Endothelial cell of umbilical vein (primary cell): ENCODE data around the gene OPRD1. TPM values are rescaled to one million over a fixed set of nuclear protein-coding genes. Genes with fewer than 3 reads are reported as not detected.

ENCODE experiments used
- BruUV-seq: library from RNA; stranded (reverse); fragments of 400-500 nt; replicated peaks from 2 replicates; lab custom pipeline; 2021; lab: Mats Ljungman, UMichigan
- CTCF ChIA-PET: fragments of 300-600, 350-600 bp; sonication (Branson Sonifier 250); formaldehyde crosslinking; loops from one replicate; lab custom pipeline; 2021; ENCODE audit warnings: antibody characterized with exemption, inconsistent platforms; lab: Charles Lee
- POLR2A ChIA-PET: fragments of 300-600, 350-600 bp; sonication (Branson Sonifier 250); formaldehyde crosslinking; loops from one replicate; lab custom pipeline; 2021; ENCODE audit warnings: antibody characterized with exemption, inconsistent platforms; lab: Charles Lee
- DNase-seq: peaks from one replicate; pipeline ENCODE4 v3.0.0-alpha.2; 2011; ENCODE audit warnings: low read depth, low spot score
- FAIRE-seq: peaks from 2 replicates; lab custom pipeline; 2011; peaks lifted over from hg19 to GRCh38; lab: Jason Lieb, UNC
- H2AFZ ChIP-seq: 2 replicates; pipeline ENCODE4 v1.6.0; 2012; ENCODE audit warnings: low read depth, low read length, control low read depth, inconsistent platforms
- H3K27ac ChIP-seq: 2 replicates; pipeline ENCODE4 v1.5.1; 2011; ENCODE audit warnings: low read depth, mild to moderate bottlenecking, control low read depth, low read length, moderate library complexity; ENCODE audit not compliant: insufficient read depth
- H3K27me3 ChIP-seq, 2 experiments: 2 replicates each; pipeline versions ENCODE4 v1.6.0 to v1.6.1; 2011; ENCODE audit warnings: low read length in 2 of 2, mixed read lengths in 1 of 2; ENCODE audit not compliant: control insufficient read depth in 2 of 2, insufficient read depth in 2 of 2
- H3K36me3 ChIP-seq, 2 experiments: 2 replicates in 1 of 2; 3 replicates in 1 of 2; pipeline ENCODE4 v1.5.1; 2011; ENCODE audit warnings: low read length in 2 of 2, mild to moderate bottlenecking in 1 of 2, moderate library complexity in 1 of 2; ENCODE audit not compliant: control insufficient read depth in 2 of 2, insufficient read depth in 2 of 2; ENCODE audit errors: extremely low read depth in 1 of 2
- H3K4me1 ChIP-seq: 3 replicates; pipeline ENCODE4 v1.5.1; 2011; ENCODE audit warnings: mild to moderate bottlenecking, low read length; ENCODE audit not compliant: control insufficient read depth, insufficient read depth; ENCODE audit errors: extremely low read depth
- H3K4me2 ChIP-seq: 2 replicates; pipeline ENCODE4 v1.6.1; 2011; ENCODE audit warnings: low read length, control low read depth, mixed read lengths; ENCODE audit not compliant: insufficient read depth
- H3K4me3 ChIP-seq, 3 experiments: fragments of 200-600 bp in 1 of 3; sonication (generic), shearing (Covaris generic) in 1 of 3; replicated peaks in 1 of 3; 2 replicates each; pipeline ENCODE4 v1.5.1; 2011 to 2016; ENCODE audit warnings: control low read depth in 3 of 3, low read length in 3 of 3, mild to moderate bottlenecking in 2 of 3, inconsistent platforms in 1 of 3, low read depth in 1 of 3, moderate library complexity in 1 of 3; ENCODE audit not compliant: insufficient read depth in 1 of 3
- H3K79me2 ChIP-seq: 2 replicates; pipeline ENCODE4 v1.6.0; 2012; ENCODE audit warnings: low read length, inconsistent platforms; ENCODE audit not compliant: control insufficient read depth, insufficient read depth
- H3K9ac ChIP-seq: replicated peaks from 2 replicates; pipeline ENCODE3; 2011; ENCODE audit warnings: low read length, control low read depth; ENCODE audit not compliant: insufficient read depth; ENCODE audit errors: extremely low read depth
- H3K9me1 ChIP-seq: replicated peaks from 3 replicates; pipeline ENCODE4 v1.6.0; 2011; ENCODE audit warnings: mild to moderate bottlenecking, low read length; ENCODE audit not compliant: control insufficient read depth, insufficient read depth; ENCODE audit errors: extremely low read depth
- H3K9me3 ChIP-seq: replicated peaks from 2 replicates; pipeline ENCODE4 v1.5.1; 2012; ENCODE audit warnings: low read length, inconsistent platforms; ENCODE audit not compliant: control insufficient read depth, insufficient read depth
- H4K20me1 ChIP-seq: replicated peaks from 2 replicates; pipeline ENCODE3; 2011; ENCODE audit warnings: mild to moderate bottlenecking, low read length; ENCODE audit not compliant: control insufficient read depth, insufficient read depth; ENCODE audit errors: extremely low read depth
- EZH2 ChIP-seq: IDR thresholded peaks from 2 replicates; pipeline ENCODE4 v1.6.1; 2012; ENCODE audit warnings: borderline replicate concordance, low read depth, mild to moderate bottlenecking, moderate library complexity, low read length, inconsistent platforms; ENCODE audit not compliant: severe bottlenecking
- FOS ChIP-seq: IDR thresholded peaks from 2 replicates; pipeline ENCODE4 v1.6.1; 2011; ENCODE audit warnings: mild to moderate bottlenecking, low read length, moderate library complexity, borderline replicate concordance; ENCODE audit not compliant: insufficient read depth
- GATA2 ChIP-seq: IDR thresholded peaks from 2 replicates; pipeline ENCODE4 v1.7.0; 2011; ENCODE audit warnings: low read depth, mild to moderate bottlenecking, moderate library complexity, mixed read lengths, low read length; ENCODE audit not compliant: insufficient read length, insufficient read depth
- JUN ChIP-seq: IDR thresholded peaks from 2 replicates; pipeline ENCODE4 v1.6.1; 2011; ENCODE audit warnings: borderline replicate concordance, low read depth; ENCODE audit not compliant: insufficient read length, insufficient read depth
- MYC ChIP-seq: IDR thresholded peaks from one replicate; pipeline ENCODE4 v1.6.1; 2011; ENCODE audit warnings: mild to moderate bottlenecking, low read depth, low read length
- POLR2A ChIP-seq: IDR thresholded peaks from 2 replicates; pipeline ENCODE4 v1.6.1; 2012; ENCODE audit warnings: low read depth, mild to moderate bottlenecking, control low read depth, low read length
- POLR2AphosphoS5 ChIP-seq: IDR thresholded peaks from 2 replicates; pipeline ENCODE4 v1.6.1; 2012; ENCODE audit warnings: low read depth, mild to moderate bottlenecking, control low read depth, low read length, moderate library complexity; ENCODE audit not compliant: insufficient read depth
- dilution Hi-C: fragments of 300-500 bp; cut with MboI; formaldehyde crosslinking; loops from one replicate; pipeline ENCODE4 v1.15.0; 2019; ENCODE audit warnings: low sequenced_read_pairs; ENCODE audit not compliant: extremely low pct_ligation_motif_present
- intact Hi-C: fragments of 100-400 bp; cut with micrococcal nuclease; formaldehyde crosslinking; loops from one replicate; pipeline ENCODE4 v1.10.0; 2022
- polyA plus RNA-seq, 4 experiments: library from polyadenylated mRNA; depleted of rRNA in 3 of 4; stranded (reverse) in 3 of 4; unstranded in 1 of 4; fragments of >200 nt; gene quantifications; 2 replicates each; pipeline versions ENCODE4 v1.2.1 to v1.2.3, GENCODE V29; 2011 to 2012; ENCODE audit warnings: missing spikeins in 1 of 4
- total RNA-seq: library from RNA; stranded (reverse); gene quantifications from 2 replicates; pipeline ENCODE4 v1.2.3, GENCODE V29; 2021
- TF ChIP-seq, protein P1 (sequence below), 2 donors: IDR thresholded peaks; 1 replicate in 1 of 2; 2 replicates in 1 of 2; pipeline ENCODE4 v1.5.1; 2011; ENCODE audit warnings: low read length in 2 of 2, mild to moderate bottlenecking in 2 of 2, moderate library complexity in 2 of 2, control low read depth in 1 of 2, inconsistent platforms in 1 of 2, low read depth in 1 of 2; ENCODE audit not compliant: insufficient read depth in 1 of 2; ENCODE audit errors: extremely low read depth in 1 of 2
- TF ChIP-seq, protein P2 (sequence below): IDR thresholded peaks from 2 replicates; pipeline ENCODE4 v1.6.1; 2011; ENCODE audit not compliant: insufficient read depth, insufficient read length

OPRD1 gene
- total and polyA plus RNA-seq, 2 donors (not counting 3 experiments of a cell fraction or from before 2014, with no cell fraction given) = not detected

DNA sequence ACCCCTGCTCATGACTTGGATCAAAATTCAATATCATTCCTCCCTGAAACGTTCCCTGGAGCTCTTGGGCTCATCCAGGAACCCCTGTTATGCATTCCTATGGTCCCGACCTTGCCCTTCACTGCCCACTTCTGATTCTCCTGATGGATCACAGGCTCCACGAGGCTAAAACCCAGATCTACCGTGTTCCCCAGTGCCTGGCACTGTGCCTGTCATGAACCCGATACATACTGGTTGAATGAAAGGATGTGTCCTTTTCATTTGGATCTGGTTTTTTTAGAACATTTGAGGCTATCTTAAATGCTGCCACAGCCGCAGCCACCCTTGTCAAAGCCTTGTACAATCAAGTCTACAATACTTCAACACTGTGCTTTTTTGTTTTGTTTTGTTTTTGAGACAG lies 22.2 kb upstream of the OPRD1 start:
- ChIA-PET CTCF (no interaction called here), POLR2A (no interaction called here)
- TF ChIP-seq FOS = no peak
- no peak for TF ChIP-seq MYC
- no peak for TF ChIP-seq GATA2
- TF ChIP-seq POLR2AphosphoS5 = no peak
- TF ChIP-seq, protein P1, sequence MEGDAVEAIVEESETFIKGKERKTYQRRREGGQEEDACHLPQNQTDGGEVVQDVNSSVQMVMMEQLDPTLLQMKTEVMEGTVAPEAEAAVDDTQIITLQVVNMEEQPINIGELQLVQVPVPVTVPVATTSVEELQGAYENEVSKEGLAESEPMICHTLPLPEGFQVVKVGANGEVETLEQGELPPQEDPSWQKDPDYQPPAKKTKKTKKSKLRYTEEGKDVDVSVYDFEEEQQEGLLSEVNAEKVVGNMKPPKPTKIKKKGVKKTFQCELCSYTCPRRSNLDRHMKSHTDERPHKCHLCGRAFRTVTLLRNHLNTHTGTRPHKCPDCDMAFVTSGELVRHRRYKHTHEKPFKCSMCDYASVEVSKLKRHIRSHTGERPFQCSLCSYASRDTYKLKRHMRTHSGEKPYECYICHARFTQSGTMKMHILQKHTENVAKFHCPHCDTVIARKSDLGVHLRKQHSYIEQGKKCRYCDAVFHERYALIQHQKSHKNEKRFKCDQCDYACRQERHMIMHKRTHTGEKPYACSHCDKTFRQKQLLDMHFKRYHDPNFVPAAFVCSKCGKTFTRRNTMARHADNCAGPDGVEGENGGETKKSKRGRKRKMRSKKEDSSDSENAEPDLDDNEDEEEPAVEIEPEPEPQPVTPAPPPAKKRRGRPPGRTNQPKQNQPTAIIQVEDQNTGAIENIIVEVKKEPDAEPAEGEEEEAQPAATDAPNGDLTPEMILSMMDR (IDR thresholded peaks at IDR 0.05; ENCODE audit: extremely low read depth in 1 of 2, insufficient read depth in 1 of 2, low read depth in 1 of 2, low read length in 2 of 2) = no peak
- TF ChIP-seq EZH2 = no peak
- TF ChIP-seq, protein P2, sequence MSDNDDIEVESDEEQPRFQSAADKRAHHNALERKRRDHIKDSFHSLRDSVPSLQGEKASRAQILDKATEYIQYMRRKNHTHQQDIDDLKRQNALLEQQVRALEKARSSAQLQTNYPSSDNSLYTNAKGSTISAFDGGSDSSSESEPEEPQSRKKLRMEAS = no peak
- TF ChIP-seq POLR2A = no peak
- TF ChIP-seq JUN = no peak
- Histone ChIP-seq H3K27ac (no peak overlapping the region), H3K9me1 (no peaks in the 10 kb centered on the region), H4K20me1 (no peaks in the 10 kb centered on the region), H3K9ac (no peak overlapping the region), H3K79me2 (no peaks in the 10 kb centered on the region), H3K4me2 (no peak overlapping the region), H3K36me3 (no peaks in the 10 kb centered on the region), H3K4me3 (no peak overlapping the region), H3K9me3 (no peaks in the 10 kb centered on the region), H3K27me3 (peaks cover 0 to 2% of the 10 kb centered on the region in 2 experiments), H2AFZ (no peak overlapping the region), H3K4me1 (no peaks in the 10 kb centered on the region)
- DNase-seq (no peak), FAIRE-seq (no peak)
- dilution Hi-C loops = no loop called here
- BruUV-seq = no TSS peak
- intact Hi-C loops = no loop called here
